Ascending aorta (tissue), 2 donors: ENCODE measurements around the gene MCCC1. TPM values are rescaled to one million over a fixed set of nuclear protein-coding genes. Genes with fewer than 3 reads are reported as not detected.
"Not testable (repeated sequence)": the region's sequence is repeated elsewhere in the genome, so short reads cannot be mapped to it uniquely, and the experiment has no call there.

Experiments used
- DNase-seq, 2 donors: peaks; one replicate each; pipeline ENCODE4 v3.0.0-alpha.2; 2019; ENCODE audit warnings: low spot score in 2 of 2
- H3K27ac ChIP-seq, 2 donors: fragments of 200-600 bp; sonication (generic); one replicate each; pipeline ENCODE4 v1.5.1; 2016 to 2017; ENCODE audit warnings: mild to moderate bottlenecking in 1 of 2
- H3K27me3 ChIP-seq: fragments of 200-600 bp; sonication (generic); one replicate; pipeline ENCODE4 v1.5.1; 2017
- H3K36me3 ChIP-seq, 2 donors: fragments of 200-600 bp; sonication (generic); one replicate each; pipeline ENCODE4 v1.5.1; 2016
- H3K4me1 ChIP-seq, 2 donors: fragments of 200-600 bp; sonication (generic); one replicate each; pipeline ENCODE4 v1.5.1; 2016 to 2017; ENCODE audit warnings: mild to moderate bottlenecking in 1 of 2
- H3K4me3 ChIP-seq, 2 donors: fragments of 200-600 bp; sonication (generic); one replicate each; pipeline ENCODE4 v1.5.1; 2016 to 2017; ENCODE audit warnings: mild to moderate bottlenecking in 1 of 2
- H3K9me3 ChIP-seq, 2 donors: fragments of 200-600 bp; sonication (generic); one replicate each; pipeline ENCODE4 v1.5.1; 2016
- CTCF ChIP-seq, 3 experiments: fragments of 200-600 bp in 2 of 3; fragments of 450-650 bp in 1 of 3; sonication (generic) in 2 of 3; IDR thresholded peaks; one replicate each; pipeline ENCODE4 v1.5.1; 2016 to 2019; ENCODE audit warnings: antibody characterized with exemption in 3 of 3, mild to moderate bottlenecking in 1 of 3, moderate library complexity in 1 of 3
- intact Hi-C: fragments of 100-400 bp; cut with DNase I; formaldehyde crosslinking; loops from one replicate; pipeline ENCODE4 v1.15.1; 2023
- total RNA-seq: library from RNA; depleted of rRNA; stranded (reverse); fragments of >200 nt; gene quantifications from one replicate; pipeline ENCODE4 v1.1.0, GENCODE V29; 2016

The MCCC1 gene
- total RNA-seq, 1 donor from 2014 or later: 10.3 TPM

- Histone ChIP-seq H3K36me3 (peaks cover 16 to 25% of the 10 kb centered on the region in 2 donors), H3K4me3 (no peak overlapping the region), H3K4me1 (peaks cover 0 to 5% of the 10 kb centered on the region in 2 donors), H3K9me3 (no peaks in the 10 kb centered on the region), H3K27ac (no peak overlapping the region), H3K27me3 (no peaks in the 10 kb centered on the region)
- intact Hi-C loops: no loop called here
- no peak for TF ChIP-seq CTCF (IDR thresholded peaks at IDR 0.05)
- no peak for DNase-seq
These were observed 85.4 kb downstream of the MCCC1 start for GRCh38 chr3:183013856-183014255.

DNA sequence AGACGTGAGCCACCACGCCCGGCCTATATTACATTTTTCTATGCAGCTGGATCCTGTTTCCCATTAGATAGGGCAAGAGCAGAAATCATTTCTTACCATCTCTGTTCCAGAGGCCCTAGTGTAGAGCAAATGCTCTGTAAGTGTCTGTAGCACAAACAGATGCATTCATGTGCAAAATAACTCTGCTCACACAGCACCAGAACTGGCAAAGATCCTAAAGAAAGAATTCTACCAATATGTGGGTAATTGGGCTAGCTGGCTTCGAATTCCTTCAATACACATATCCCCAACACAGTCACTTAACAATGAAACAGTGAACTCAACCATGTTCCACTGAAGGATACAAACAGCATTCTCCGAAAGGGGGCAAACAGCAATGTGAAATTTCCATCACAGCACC is 86.2 kb downstream of the MCCC1 start:
- intact Hi-C loops: no loop called here
- DNase-seq: no peak
- Histone ChIP-seq H3K4me3 (no peak overlapping the region), H3K4me1 (peaks cover 0 to 9% of the 10 kb centered on the region in 2 donors), H3K27me3 (no peaks in the 10 kb centered on the region), H3K36me3 (peaks cover 16 to 20% of the 10 kb centered on the region in 2 donors), H3K9me3 (no peaks in the 10 kb centered on the region), H3K27ac (no peak overlapping the region)
- no peak for TF ChIP-seq CTCF (IDR thresholded peaks at IDR 0.05)

DNA sequence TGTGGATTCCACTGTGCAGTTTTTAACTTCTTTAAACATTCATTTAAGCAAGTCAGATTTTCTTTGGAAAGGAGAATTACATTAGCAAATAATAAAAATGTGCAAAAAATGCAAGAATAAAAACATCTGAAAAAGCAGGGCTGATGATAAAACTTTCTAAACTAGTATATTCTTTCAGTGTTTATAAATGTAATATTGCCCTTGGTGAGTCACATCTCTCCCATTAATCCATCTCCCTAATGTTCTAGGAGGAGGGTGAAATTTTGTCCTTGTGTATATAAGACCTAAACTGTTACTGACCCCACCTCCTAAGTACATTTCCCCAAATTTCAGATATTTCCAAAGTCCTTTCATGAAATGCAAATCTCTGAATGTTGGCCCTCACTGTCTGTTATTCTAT is 90.5 kb downstream of the MCCC1 start:
- H3K36me3 ChIP-seq: no peaks in the 10 kb centered on the region
- H3K27ac ChIP-seq: peak overlapping the region in 1 of 2 donors; percentile 76
- TF ChIP-seq CTCF (IDR thresholded peaks at IDR 0.05): no peak
- peaks cover 0 to 10% of the 10 kb centered on the region in 2 donors for H3K4me1 ChIP-seq
- H3K4me3 ChIP-seq: peak overlapping the region in 1 of 2 donors; percentile 27
- H3K9me3 ChIP-seq: no peaks in the 10 kb centered on the region
- H3K27me3 ChIP-seq: no peaks in the 10 kb centered on the region
- DNase-seq: no peak
- intact Hi-C loops: no loop called here

DNA sequence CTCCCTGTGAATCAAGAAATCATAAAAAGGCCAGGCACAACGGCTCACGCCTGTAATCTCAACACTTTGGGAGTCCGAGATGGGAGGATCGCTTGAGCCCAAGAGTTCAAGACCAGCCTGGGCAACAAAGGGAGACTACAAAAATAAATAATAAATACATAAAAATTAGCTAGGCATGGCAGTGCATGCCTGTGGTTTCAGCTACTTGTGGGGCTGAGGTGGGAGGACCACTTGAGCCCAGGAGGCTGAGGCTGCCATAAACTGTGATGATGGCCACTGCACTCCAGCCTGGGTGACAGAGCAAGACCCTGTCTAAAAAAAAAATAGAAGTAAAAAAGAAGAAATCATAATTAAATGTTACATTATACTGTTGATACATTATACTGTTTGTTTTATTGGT is 91.0 kb downstream of the MCCC1 start:
- no peaks in the 10 kb centered on the region for H3K9me3 ChIP-seq
- peaks cover 0 to 10% of the 10 kb centered on the region in 2 donors for H3K4me1 ChIP-seq
- no peak for DNase-seq
- TF ChIP-seq CTCF (IDR thresholded peaks at IDR 0.05): no peak
- no peaks in the 10 kb centered on the region for H3K27me3 ChIP-seq
- intact Hi-C loops: no loop called here
- H3K4me3 ChIP-seq: no peak overlapping the region
- peak overlapping the region in 1 of 2 donors; percentile 33 for H3K27ac ChIP-seq
- no peaks in the 10 kb centered on the region for H3K36me3 ChIP-seq

DNA sequence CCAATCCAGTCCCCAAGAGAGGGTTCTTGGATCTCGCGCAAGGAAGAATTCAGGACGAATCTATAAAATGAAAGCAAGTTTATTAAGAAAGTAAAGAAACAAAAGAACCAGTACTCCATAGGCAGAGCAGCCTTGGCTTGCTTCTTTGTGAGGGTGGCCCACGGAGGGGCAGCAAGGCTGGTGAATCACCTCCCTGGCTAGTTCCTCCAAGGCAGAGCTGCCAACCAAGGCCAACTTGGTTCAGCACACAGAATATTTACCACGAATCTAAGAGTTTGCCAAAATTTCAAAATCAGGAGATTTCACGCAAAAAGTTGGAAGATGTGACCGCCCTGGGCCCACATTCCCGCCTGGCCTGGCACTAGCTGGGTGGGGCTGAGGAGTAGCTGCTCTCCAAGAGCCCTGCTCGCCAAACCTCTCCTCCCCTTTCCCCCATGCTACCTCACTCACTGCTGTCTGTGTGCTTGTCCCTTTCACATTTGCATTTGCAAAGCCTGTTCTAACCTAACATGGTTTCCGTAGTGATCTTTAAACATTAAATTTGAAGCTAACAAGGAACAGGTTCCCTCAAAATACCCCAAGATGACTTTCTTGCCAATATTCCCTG is 92.8 kb downstream of the MCCC1 start:
- Histone ChIP-seq H3K4me3 (no peak overlapping the region), H3K4me1 (peaks cover 0 to 10% of the 10 kb centered on the region in 2 donors), H3K9me3 (no peaks in the 10 kb centered on the region), H3K27ac (no peak overlapping the region), H3K27me3 (no peaks in the 10 kb centered on the region), H3K36me3 (no peaks in the 10 kb centered on the region)
- DNase-seq: no peak
- intact Hi-C loops: no loop called here
- TF ChIP-seq CTCF (IDR thresholded peaks at IDR 0.05): no peak

- no peaks in the 10 kb centered on the region for H3K4me1 ChIP-seq
- no peak for TF ChIP-seq CTCF (IDR thresholded peaks at IDR 0.05)
- intact Hi-C loops: no loop called here
- no peak for DNase-seq
- H3K9me3 ChIP-seq: no peaks in the 10 kb centered on the region
- H3K27me3 ChIP-seq: no peaks in the 10 kb centered on the region
- no peaks in the 10 kb centered on the region for H3K36me3 ChIP-seq
- H3K4me3 ChIP-seq: no peak overlapping the region
- no peak overlapping the region for H3K27ac ChIP-seq
These were observed 99.5 kb downstream of the MCCC1 start for GRCh38 chr3:182999767-183000166.

GRCh38 chr3:182993486-182994201 is 105.7 kb downstream of the MCCC1 start:
- intact Hi-C loops, H3K9me3 ChIP-seq, DNase-seq, H3K36me3 ChIP-seq, H3K27me3 ChIP-seq, H3K27ac ChIP-seq, H3K4me3 ChIP-seq, H3K4me1 ChIP-seq: not testable (repeated sequence)
